Keratinocyte (primary cell): Measurements from ENCODE around the gene RGS6. TPM values are rescaled to one million over a fixed set of nuclear protein-coding genes. Genes with fewer than 3 reads are reported as not detected.

Source experiments
- DNase-seq: peaks from one replicate; pipeline ENCODE4 v3.0.0-alpha.2; 2011; ENCODE audit warnings: low read depth, missing footprints, low spot score
- FAIRE-seq: peaks from 2 replicates; lab custom pipeline; 2011; peaks lifted over from hg19 to GRCh38; lab: Jason Lieb, UNC
- H2AFZ ChIP-seq: 2 replicates; pipeline ENCODE4 v1.6.0; 2012; ENCODE audit warnings: low read length, control low read depth, inconsistent platforms; ENCODE audit not compliant: control insufficient read depth
- H3K27ac ChIP-seq: 2 replicates; pipeline ENCODE4 v1.5.1; 2011; ENCODE audit warnings: low read length; ENCODE audit not compliant: control insufficient read depth, insufficient read depth
- H3K27me3 ChIP-seq: 3 replicates; pipeline ENCODE4 v1.6.0; 2011; ENCODE audit warnings: low read length; ENCODE audit not compliant: control insufficient read depth, insufficient read depth; ENCODE audit errors: extremely low read depth
- H3K36me3 ChIP-seq, 2 experiments: 2 replicates in 1 of 2; 3 replicates in 1 of 2; pipeline ENCODE4 v1.5.1; 2011; ENCODE audit warnings: low read length in 2 of 2, mild to moderate bottlenecking in 1 of 2; ENCODE audit not compliant: control insufficient read depth in 2 of 2, insufficient read depth in 2 of 2; ENCODE audit errors: extremely low read depth in 1 of 2
- H3K4me1 ChIP-seq: 3 replicates; pipeline ENCODE4 v1.5.1; 2011; ENCODE audit warnings: low read length; ENCODE audit not compliant: control insufficient read depth, insufficient read depth; ENCODE audit errors: extremely low read depth
- H3K4me2 ChIP-seq: 3 replicates; pipeline ENCODE4 v1.6.0; 2011; ENCODE audit warnings: low read depth, low read length; ENCODE audit not compliant: control insufficient read depth, insufficient read depth; ENCODE audit errors: extremely low read depth
- H3K4me3 ChIP-seq, 3 experiments: fragments of 200-600 bp in 1 of 3; sonication (generic) in 1 of 3; 2 replicates in 2 of 3; 3 replicates in 1 of 3; pipeline ENCODE4 v1.5.1; 2011 to 2016; ENCODE audit warnings: low read length in 3 of 3, mild to moderate bottlenecking in 3 of 3, control low read depth in 2 of 3, inconsistent platforms in 1 of 3, low read depth in 1 of 3, mixed read lengths in 1 of 3, mixed run types in 1 of 3, moderate library complexity in 1 of 3; ENCODE audit not compliant: control insufficient read depth in 2 of 3, insufficient read depth in 2 of 3; ENCODE audit errors: extremely low read depth in 1 of 3
- H3K79me2 ChIP-seq: 2 replicates; pipeline ENCODE4 v1.6.0; 2012; ENCODE audit warnings: low read length; ENCODE audit not compliant: control insufficient read depth, insufficient read depth
- H3K9ac ChIP-seq: 3 replicates; pipeline ENCODE4 v1.6.0; 2011; ENCODE audit warnings: low read length; ENCODE audit not compliant: control insufficient read depth, insufficient read depth; ENCODE audit errors: extremely low read depth
- H3K9me1 ChIP-seq: 3 replicates; pipeline ENCODE4 v1.6.0; 2011; ENCODE audit warnings: low read length; ENCODE audit not compliant: control insufficient read depth, insufficient read depth; ENCODE audit errors: extremely low read depth
- H3K9me3 ChIP-seq: 2 replicates; pipeline ENCODE4 v1.5.1; 2012; ENCODE audit warnings: low read depth, low read length; ENCODE audit not compliant: control insufficient read depth
- H4K20me1 ChIP-seq: 3 replicates; pipeline ENCODE4 v1.6.0; 2011; ENCODE audit warnings: low read length; ENCODE audit not compliant: control insufficient read depth, insufficient read depth; ENCODE audit errors: extremely low read depth
- CTCF ChIP-seq, 3 experiments: IDR thresholded peaks in 1 of 3; conservative IDR thresholded peaks in 1 of 3; optimal IDR thresholded peaks in 1 of 3; 2 replicates in 2 of 3; 3 replicates in 1 of 3; pipeline versions ENCODE3 to v1.5.1; 2011; ENCODE audit warnings: low read length in 3 of 3, mild to moderate bottlenecking in 3 of 3, moderate library complexity in 2 of 3, control low read depth in 1 of 3, inconsistent platforms in 1 of 3; ENCODE audit not compliant: insufficient read depth in 2 of 3; ENCODE audit errors: extremely low read depth in 1 of 3
- EZH2 ChIP-seq: IDR thresholded peaks from one replicate; pipeline ENCODE4 v1.6.1; 2012; ENCODE audit warnings: inconsistent platforms, mild to moderate bottlenecking, low read length, moderate library complexity
- dilution Hi-C: fragments of 300-500 bp; cut with MboI; formaldehyde crosslinking; loops from one replicate; pipeline ENCODE4 v1.7.0; 2020; ENCODE audit warnings: low sequenced_read_pairs; ENCODE audit not compliant: extremely low pct_ligation_motif_present
- polyA plus RNA-seq, 5 experiments: library from polyadenylated mRNA; depleted of rRNA in 3 of 5; stranded (reverse) in 3 of 5; stranded (forward) in 1 of 5; unstranded in 1 of 5; fragments of >200 nt; gene quantifications; 1 replicate in 1 of 5; 2 replicates in 3 of 5; 3 replicates in 1 of 5; pipeline versions ENCODE4 v1.2.1 to v1.2.3, GENCODE V29; 2011 to 2012; ENCODE audit warnings: missing spikeins in 2 of 5, low read depth in 1 of 5, low replicate concordance in 1 of 5

Gene RGS6
- polyA plus RNA-seq, 1 donor (not counting 4 experiments of a cell fraction or from before 2014, with no cell fraction given): not detected

- no peaks in the 10 kb centered on the region for H3K79me2 ChIP-seq
- H3K4me3 ChIP-seq: no peak overlapping the region
- H3K4me1 ChIP-seq: peaks cover 19% of the 10 kb centered on the region
- no peak for TF ChIP-seq EZH2
- no peak for TF ChIP-seq CTCF (optimal IDR thresholded peaks at IDR 0.05 in 1 of 3, IDR thresholded peaks at IDR 0.05 in 1 of 3, conservative IDR thresholded peaks at IDR 0.05 in 1 of 3; ENCODE audit: extremely low read depth in 1 of 3, insufficient read depth in 2 of 3, low read length in 3 of 3)
- dilution Hi-C loops: no loop called here
- H3K27me3 ChIP-seq: no peaks in the 10 kb centered on the region
- H3K4me2 ChIP-seq: no peak overlapping the region
- H3K9ac ChIP-seq: no peak overlapping the region
- H4K20me1 ChIP-seq: no peaks in the 10 kb centered on the region
- no peak overlapping the region for H2AFZ ChIP-seq
- H3K9me3 ChIP-seq: no peaks in the 10 kb centered on the region
- no peaks in the 10 kb centered on the region for H3K9me1 ChIP-seq
- DNase-seq (no peak), FAIRE-seq (no peak)
- H3K36me3 ChIP-seq: no peaks in the 10 kb centered on the region
- H3K27ac ChIP-seq: no peak overlapping the region
Measured at GRCh38 chr14:72606879-72607278, 674.6 kb downstream of the RGS6 start.

- Histone ChIP-seq H3K9me1 (no peaks in the 10 kb centered on the region), H2AFZ (no peak overlapping the region), H3K9me3 (no peaks in the 10 kb centered on the region), H3K27me3 (no peaks in the 10 kb centered on the region), H3K4me3 (no peak overlapping the region), H3K27ac (no peak overlapping the region), H3K9ac (no peak overlapping the region), H3K4me2 (peak overlapping the region; percentile 52), H3K79me2 (no peaks in the 10 kb centered on the region), H4K20me1 (no peaks in the 10 kb centered on the region), H3K4me1 (peaks cover 19% of the 10 kb centered on the region), H3K36me3 (no peaks in the 10 kb centered on the region)
- DNase-seq: no peak
- dilution Hi-C loops: no loop called here
- no peak for TF ChIP-seq EZH2
- no peak for TF ChIP-seq CTCF (optimal IDR thresholded peaks at IDR 0.05 in 1 of 3, IDR thresholded peaks at IDR 0.05 in 1 of 3, conservative IDR thresholded peaks at IDR 0.05 in 1 of 3; ENCODE audit: extremely low read depth in 1 of 3, insufficient read depth in 2 of 3, low read length in 3 of 3)
- FAIRE-seq: no peak
Measured at GRCh38 chr14:72607386-72608130, 675.3 kb downstream of the RGS6 start.
